AG10803 (cell line): ENCODE measurements around the gene SPRYD3.
"Not testable (repeated sequence)": the region's sequence is repeated elsewhere in the genome, so short reads cannot be mapped to it uniquely, and the experiment has no call there.

Experiments used
- DNase-seq: peaks from one replicate; pipeline ENCODE4 v3.0.0; 2010; ENCODE audit warnings: low read depth
- H3K4me3 ChIP-seq: 2 replicates; pipeline ENCODE4 v1.5.1; 2011; ENCODE audit warnings: mild to moderate bottlenecking, low read length, control low read depth
- TF ChIP-seq, protein P1 (sequence below): conservative IDR thresholded peaks from 2 replicates; pipeline ENCODE4 v1.5.1; 2011; ENCODE audit warnings: mild to moderate bottlenecking, low read length, control low read depth, inconsistent platforms

The SPRYD3 gene

DNA sequence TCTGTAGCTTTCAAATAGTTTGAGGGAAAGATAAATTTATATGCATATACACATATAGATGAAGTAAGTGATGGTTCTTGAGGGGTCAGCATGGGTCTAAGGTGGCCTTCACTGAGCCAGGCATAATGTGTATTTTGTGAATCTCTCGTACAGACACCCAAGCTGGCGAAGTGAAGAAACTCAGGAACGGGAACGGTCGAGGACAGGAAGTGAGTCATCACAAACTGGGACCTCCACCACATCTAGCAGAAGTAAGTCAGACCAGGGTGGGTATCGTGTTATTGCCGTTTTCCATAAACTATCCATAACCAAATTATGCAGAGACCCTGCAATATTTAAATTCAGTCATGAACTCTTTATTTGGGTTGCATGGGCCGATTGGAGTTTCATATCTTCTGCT lies 44.7 kb downstream of the SPRYD3 start:
- H3K4me3 ChIP-seq, result no peak overlapping the region
- DNase-seq, result no peak
- TF ChIP-seq, protein P1, sequence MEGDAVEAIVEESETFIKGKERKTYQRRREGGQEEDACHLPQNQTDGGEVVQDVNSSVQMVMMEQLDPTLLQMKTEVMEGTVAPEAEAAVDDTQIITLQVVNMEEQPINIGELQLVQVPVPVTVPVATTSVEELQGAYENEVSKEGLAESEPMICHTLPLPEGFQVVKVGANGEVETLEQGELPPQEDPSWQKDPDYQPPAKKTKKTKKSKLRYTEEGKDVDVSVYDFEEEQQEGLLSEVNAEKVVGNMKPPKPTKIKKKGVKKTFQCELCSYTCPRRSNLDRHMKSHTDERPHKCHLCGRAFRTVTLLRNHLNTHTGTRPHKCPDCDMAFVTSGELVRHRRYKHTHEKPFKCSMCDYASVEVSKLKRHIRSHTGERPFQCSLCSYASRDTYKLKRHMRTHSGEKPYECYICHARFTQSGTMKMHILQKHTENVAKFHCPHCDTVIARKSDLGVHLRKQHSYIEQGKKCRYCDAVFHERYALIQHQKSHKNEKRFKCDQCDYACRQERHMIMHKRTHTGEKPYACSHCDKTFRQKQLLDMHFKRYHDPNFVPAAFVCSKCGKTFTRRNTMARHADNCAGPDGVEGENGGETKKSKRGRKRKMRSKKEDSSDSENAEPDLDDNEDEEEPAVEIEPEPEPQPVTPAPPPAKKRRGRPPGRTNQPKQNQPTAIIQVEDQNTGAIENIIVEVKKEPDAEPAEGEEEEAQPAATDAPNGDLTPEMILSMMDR, result no peak

DNA sequence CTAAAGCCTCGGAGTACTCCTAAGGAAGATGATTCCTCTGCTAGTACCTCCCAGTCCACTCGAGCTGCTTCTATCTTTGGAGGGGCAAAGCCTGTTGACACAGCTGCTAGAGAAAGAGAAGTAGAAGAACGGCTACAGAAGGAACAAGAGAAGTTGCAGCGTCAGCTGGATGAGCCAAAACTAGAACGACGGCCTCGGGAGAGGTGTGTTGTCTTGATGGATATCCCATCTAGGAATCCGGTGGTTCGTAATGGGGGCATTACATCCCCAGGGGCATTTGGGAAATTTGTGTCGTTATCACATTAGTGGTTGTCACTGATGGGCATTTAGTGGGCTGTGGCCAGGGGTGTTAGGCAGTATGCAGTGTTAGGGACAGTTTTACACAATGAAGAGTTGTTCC lies 45.4 kb downstream of the SPRYD3 start:
- not testable (repeated sequence) for H3K4me3 ChIP-seq, DNase-seq

DNA sequence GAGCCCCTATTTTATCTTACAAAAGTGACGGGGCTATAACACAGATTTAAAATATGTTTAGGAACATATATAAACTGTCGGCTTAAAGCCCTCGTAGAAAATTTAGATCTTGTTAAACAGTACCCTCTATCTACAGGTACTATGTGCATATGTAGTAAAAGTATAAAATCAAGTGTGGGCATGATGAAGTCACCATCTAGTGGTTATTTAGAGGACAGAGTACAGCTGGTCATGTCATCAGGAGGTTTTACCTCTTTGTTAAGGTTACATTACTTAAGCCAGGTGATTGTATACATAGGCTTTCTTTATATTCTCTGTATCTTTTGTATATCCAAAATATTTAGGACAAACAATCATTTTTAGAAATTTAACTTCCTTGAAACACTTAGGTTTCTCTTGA lies 47.6 kb downstream of the SPRYD3 start:
- TF ChIP-seq, protein P1, result no peak
- DNase-seq, result no peak
- no peak overlapping the region for H3K4me3 ChIP-seq

DNA sequence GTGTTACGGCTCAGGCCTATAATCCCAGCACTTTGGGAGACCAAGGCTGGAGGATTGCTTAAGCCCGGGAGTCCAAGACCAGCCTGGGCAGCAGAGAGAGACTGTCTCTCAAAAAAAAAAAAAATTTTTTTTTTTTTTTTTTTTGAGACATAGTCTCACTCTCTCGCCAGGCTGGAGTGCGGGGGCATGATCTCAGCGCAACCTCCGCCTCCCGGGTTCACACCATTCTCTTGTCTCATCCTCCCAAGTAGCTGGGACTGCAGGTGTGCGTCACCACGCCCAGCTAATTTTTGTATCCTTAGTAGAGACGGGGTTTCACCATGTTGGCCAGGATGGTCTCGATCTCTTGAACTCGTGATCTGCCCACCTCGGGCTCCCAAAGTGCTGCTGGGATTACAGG lies 52.2 kb downstream of the SPRYD3 start:
- H3K4me3 ChIP-seq, result not testable (repeated sequence)

DNA sequence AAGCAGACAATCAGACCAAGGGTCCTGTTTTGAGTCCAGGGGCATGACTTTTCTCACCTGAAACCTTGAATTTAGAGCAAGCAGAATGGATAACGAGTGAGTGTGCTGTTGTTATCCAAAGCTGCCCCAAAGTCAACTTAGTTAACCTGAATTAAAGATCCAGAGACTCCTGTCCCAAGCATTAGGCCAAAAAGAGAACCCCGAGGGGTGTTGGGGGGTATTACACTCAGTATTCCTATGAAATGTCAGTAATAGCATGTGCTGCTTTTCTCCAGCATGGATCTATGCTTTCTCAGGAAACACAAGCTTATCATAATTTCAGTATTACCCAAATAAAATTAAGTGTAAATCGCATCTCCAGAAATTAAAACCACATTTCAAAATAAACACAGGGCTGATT lies 53.9 kb downstream of the SPRYD3 start:
- TF ChIP-seq, protein P1, result no peak
- DNase-seq, result no peak
- no peak overlapping the region for H3K4me3 ChIP-seq

More for the DNA sequence above, 52.2 kb downstream of the SPRYD3 start:
- not testable (repeated sequence) for DNase-seq

DNA sequence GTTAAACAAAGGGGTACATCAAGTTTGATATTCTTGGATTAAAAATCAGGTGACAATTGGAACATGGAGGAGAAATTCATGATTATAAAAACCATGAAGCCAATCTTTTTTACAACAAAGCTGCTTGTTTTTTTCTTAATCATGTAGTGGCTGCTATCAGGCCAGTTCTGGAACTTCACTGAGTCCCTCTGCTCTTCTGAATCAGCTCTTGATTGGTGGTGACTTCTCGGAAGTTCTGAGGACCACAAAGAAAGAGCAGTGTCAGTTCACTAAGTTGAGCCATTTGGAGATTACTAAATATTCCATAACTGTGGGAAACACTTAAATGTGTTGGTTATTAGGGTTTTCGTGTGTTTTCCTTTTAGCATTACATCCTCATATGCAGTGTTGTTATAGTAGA lies 64.5 kb downstream of the SPRYD3 start:
- TF ChIP-seq, protein P1, result no peak
- no peak for DNase-seq

More for the DNA sequence above, 64.5 kb downstream of the SPRYD3 start:
- H3K4me3 ChIP-seq, result no peak overlapping the region
